Stimulated activated naive CD4-positive, alpha-beta T cell (primary cell): ENCODE measurements around the gene ABCD1.
"Not testable (repeated sequence)": the region's sequence is repeated elsewhere in the genome, so short reads cannot be mapped to it uniquely, and the experiment has no call there.

Experiments used
- DNase-seq, 6 experiments: peaks; one replicate each; lab custom pipeline; 2025; lab: John Stamatoyannopoulos, UW

The ABCD1 gene

DNA sequence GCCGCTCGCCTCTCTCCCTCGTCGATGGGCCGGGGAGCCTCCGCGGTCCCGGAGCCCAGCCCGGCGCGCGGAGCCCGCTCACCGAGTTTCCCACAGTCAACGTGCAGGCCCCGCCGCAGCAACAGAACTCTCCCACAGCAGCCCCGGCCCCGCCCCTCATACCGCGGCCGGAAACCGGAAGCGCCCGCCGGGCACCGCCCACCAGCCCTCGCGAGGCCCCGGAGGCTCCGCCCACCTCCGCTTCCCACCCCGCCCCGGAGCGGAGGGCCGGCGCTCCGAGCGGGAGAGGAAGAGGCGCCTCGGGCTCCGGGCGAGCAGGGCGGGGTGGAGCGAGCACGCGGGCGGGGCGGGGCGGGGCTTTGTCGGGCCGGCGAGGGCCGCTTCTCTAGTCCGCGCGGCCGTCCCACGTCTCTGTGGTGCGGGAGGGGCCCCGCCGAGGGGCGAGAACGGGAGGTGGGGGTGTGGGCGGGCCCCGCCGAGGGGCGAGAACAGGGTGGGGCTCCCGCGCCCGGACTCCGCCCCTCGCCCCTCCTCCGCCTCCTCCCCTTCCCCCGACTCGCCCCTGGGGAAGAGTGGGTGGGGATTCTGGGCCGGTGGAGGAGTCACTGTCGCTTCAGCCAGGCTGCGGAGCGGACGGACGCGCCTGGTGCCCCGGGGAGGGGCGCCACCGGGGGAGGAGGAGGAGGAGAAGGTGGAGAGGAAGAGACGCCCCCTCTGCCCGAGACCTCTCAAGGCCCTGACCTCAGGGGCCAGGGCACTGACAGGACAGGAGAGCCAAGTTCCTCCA lies at the start of gene ABCD1, which contains the start of gene BCAP31:
TSS of gene ABCD1 (plus strand) at position 605 of the 787 bp plus-strand sequence. CDS start 411 bp downstream, outside the sequence.
TSS of gene BCAP31 (minus strand) at position 136 of the 787 bp plus-strand sequence. CDS start 1,143 bp downstream, outside the sequence.
- peak; percentile 85 to 93 (median 88) for DNase-seq

DNA sequence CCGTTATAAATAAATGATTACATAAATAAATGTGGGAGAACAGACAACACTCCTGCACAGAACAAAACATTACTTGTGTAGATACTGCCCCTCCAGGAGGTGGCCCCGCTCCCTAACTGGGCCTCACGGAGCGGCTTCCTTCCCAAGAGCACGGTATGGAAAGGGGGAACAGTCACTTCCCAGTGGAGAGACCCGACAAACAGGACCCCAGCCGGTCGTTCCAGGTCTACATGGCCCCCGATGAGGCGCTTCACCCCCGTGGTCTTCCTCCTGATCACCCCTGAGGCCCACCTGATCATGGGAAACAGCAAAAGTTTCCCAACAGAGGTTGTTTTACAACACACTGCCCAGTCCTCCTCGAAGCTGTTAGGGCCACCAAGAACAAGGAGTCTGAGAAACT lies 43.5 kb upstream of the ABCD1 start:
- DNase-seq = no peak

DNA sequence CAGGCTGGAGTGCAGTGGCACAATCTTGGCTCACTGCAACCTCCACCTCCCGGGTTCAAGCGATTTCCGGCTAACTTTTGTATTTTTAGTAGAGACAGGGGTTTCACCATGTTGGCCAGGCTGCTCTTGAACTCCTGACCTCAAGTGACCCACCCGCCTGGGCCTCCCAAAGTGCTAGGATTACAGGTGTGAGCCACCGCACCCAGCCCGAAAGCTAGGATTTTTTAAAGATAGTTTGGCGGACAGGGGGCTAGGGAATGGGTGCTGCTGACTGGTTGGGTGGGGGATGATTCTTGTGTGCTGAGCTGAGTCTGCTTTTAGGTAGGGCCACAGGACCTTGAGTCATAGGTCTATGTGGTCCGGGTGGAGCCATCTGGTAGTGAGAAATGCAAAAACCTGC lies 41.2 kb upstream of the ABCD1 start:
- not testable (repeated sequence) for DNase-seq

DNA sequence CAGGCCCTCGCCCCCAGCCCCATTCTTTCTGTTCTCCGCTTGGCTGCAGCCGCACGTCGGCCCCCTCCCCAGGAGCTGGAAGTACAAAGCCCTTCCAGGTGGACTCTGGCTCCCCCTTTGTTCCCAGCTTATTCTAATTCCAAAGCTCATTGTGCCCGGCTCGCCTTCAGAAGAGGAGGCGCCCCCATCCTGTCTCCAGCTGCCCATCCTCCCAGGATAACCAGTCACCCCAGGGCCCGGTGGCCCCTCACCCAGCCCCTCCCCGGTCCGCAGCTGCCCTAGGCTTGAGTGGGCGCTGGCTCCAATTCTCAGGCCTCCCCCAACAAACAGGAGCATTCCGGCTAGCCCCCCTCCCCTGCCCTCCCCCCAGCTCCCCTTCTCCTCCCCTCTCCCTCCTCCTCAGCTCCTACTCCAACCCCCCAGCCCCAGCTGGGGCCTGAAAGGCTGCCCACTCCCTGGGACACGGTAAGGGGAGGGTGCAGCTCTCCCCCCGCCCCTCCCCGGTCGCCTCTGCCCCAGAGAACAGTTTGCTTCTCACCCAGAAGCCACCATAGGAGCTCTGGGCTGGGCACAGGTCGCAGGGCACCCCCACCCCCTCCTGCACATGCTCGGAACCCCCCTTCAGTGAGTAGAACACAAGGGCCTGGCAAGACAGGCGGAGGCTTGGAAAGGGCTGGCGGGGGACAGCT lies 40.0 kb upstream of the ABCD1 start:
- no peak for DNase-seq

DNA sequence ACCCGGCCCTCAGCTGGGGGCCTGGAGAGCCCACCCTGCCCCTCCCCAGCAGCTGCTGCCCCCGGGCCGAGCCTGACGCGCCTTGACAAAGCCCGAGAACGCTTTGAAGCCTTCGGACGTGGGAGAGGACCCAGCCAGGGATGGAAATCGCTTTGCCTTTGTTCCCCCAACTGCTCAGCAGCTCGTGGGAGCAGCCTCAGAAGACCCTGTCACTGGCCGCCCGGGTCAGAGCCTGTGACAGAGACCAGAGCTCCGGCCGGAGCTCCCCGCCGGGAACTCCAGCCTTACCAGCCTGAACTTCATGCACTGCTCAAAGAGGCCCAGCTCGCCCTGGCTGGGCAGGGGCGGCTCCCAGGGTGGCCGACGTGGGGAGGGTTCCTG lies 39.5 kb upstream of the ABCD1 start:
- no peak for DNase-seq

DNA sequence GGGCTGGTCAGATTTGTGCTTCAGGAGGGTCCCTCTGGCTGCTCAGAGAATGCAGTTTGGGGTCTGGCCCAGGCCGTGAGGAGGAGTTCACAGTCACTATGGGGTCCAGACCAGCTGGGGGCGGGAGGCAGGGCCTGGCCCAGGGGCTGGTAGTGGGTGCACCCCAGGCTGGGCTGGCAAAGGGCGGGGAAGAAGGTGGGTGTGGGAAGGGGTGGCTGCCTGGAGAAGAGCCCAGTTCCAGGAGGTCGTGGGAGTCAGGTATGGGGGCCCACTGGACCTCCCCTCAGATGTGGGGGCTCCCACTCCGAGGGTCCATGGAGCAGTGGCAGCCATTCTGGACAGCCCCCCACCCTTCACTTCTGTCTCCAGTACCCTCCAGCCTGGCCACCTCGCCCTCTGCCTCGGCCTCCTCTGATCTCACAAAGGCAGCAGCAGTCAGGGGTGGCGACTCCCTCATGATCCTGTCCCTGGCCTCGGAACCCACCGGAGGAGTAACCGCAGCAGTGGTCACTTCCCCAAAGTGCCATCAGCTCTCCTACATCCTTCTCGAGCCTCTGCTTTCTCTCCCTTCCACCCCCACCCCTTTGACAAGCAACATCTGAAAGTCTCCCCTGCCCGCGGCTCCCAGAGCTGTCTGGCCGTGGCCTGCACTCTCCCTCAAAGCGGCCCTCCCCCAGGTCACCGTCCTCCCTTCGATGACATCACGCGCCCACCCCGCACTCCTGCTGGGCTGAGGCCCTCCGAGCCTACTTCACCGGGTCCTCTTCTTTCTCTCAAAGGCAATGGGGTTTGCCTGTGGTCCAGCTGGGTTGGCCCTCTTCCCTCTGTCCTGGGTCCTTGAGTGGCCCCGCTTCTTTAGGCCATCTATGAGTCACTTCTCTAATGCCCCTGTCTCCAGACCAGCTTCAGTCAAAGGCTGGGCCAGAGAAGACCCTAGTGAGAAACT lies 38.6 kb upstream of the ABCD1 start:
- DNase-seq = no peak

DNA sequence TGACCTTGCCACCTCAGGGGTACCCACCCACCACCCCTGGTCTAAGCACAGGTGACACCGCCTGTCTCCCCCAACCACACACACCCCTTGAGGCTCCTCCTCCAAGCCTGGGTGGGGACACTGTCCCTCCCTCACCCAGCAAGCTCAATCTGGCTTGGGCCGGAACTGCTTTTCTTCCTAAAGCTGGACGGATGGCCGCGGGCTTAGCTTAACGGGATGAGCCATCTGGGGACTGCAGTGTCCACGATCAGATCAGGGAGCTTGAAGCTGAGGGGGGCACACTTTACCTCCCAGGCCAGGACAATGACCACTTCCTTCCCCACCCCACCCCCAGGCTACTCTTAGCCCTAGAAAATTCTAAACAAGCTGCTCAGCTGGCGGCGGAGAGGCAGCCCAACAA lies 37.9 kb upstream of the ABCD1 start:
- no peak for DNase-seq

DNA sequence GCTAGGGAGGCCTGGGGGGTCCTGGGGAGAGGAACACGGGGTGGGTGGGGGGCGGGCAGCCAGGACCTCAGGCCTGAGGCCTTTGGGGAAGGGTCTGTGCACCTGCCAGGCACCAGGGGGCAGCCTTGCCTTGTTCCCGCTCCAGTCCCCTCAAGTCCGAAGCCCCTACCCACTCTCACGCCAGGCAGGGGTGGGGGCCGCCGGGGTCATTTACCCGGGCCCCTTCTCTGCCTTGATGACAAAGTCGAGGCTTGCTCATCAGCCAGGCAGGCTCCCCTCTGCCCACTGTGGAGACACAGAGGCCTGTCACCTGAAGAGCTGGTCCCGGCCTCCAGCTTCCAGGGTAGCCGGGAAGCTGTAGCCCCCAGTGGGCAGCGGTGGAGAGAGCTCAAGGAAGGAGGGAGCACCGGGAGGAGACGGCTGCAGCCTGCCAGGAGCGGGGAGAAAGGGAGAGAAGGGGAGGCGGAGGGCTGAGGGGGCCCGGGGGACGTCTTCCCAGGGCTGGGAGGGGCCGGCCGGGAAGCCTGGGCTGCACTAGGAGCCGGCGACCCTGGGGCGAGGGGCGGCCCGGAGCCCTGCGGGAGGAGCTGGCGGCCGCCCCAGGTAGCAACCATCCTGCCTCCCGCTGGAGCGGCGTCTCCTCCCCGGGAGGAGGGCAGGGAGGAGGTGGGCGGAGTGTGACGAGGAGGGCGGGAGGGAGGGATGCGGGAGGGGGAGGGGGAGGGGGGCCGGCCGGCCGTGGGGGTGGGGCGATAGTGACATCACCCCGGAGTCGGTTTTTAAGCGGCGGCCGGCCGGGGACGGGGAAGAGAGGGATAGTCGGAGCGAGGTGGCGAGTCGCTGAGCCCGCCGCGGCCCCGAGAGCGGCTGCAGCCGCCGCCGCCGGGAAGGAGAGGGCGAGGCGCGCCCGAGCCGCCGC lies 37.3 kb upstream of the ABCD1 start, which contains the start of gene SLC6A8:
TSS of gene SLC6A8 (plus strand) at position 806 of the 919 bp plus-strand sequence. CDS start 649 bp downstream, outside the sequence.
- peak in 3 of 6 experiments; percentile 10 to 34 (median 16) for DNase-seq

DNA sequence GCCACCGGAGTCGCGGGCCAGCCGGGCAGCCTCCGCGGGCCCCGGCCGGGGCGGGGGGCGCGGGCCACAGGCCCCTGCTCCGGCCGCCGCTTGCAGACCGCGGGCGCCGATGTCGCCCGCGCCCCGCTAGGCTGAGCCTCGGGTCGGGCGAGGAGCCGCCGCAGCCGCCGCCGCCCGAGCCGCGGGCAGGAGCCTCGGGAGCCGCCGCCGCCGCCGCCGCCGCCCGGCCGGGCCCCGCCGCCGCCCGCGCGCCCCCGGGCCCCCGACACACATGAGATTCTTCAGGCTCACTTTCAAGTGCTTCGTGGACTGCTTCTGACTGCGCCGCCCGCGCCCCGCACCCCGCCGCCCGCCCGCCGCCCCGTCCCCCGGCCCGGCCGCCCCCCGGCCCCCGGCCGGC lies 36.6 kb upstream of the ABCD1 start:
- no peak for DNase-seq

DNA sequence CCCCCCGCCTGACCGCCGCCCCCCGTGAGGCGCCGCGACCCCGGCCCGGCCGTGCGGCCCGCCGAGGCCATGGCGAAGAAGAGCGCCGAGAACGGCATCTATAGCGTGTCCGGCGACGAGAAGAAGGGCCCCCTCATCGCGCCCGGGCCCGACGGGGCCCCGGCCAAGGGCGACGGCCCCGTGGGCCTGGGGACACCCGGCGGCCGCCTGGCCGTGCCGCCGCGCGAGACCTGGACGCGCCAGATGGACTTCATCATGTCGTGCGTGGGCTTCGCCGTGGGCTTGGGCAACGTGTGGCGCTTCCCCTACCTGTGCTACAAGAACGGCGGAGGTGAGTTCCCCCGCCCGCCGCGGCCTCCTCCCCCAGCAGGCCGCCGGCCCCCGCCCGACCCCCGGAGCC lies 36.1 kb upstream of the ABCD1 start:
- DNase-seq = no peak

DNA sequence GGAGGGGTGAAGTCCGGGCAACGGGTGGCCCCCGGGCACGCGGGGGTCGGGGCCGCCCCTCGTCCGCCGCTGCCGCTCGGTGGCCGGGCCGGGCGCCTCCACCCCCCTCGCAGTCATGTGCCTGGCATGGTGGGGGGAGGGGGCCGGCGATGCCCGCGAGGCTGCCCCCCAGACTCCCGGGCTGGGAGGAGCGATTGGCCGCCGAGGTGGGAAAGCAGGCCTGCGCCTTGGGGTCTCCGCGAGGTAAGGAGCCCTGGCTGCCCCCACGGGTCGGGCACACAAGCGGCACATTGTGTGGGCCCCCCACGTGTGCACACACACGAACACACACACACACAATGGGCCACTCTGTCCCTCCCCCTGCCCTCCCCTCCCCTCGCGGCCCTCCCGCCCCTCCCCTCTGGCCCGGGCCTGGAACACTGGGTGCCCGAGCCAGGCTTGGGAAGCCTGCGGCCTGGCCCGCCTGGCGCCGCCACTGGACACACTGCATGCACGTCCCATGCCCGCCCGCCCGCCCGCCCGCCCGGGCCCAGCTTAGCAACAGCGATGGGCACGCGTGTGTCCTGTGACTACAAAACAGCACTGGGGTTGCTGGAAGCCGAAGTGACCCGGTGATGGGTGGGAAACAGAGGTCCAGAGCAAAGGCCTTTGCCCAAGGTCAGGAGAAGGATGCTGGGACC lies 35.6 kb upstream of the ABCD1 start:
- no peak for DNase-seq

DNA sequence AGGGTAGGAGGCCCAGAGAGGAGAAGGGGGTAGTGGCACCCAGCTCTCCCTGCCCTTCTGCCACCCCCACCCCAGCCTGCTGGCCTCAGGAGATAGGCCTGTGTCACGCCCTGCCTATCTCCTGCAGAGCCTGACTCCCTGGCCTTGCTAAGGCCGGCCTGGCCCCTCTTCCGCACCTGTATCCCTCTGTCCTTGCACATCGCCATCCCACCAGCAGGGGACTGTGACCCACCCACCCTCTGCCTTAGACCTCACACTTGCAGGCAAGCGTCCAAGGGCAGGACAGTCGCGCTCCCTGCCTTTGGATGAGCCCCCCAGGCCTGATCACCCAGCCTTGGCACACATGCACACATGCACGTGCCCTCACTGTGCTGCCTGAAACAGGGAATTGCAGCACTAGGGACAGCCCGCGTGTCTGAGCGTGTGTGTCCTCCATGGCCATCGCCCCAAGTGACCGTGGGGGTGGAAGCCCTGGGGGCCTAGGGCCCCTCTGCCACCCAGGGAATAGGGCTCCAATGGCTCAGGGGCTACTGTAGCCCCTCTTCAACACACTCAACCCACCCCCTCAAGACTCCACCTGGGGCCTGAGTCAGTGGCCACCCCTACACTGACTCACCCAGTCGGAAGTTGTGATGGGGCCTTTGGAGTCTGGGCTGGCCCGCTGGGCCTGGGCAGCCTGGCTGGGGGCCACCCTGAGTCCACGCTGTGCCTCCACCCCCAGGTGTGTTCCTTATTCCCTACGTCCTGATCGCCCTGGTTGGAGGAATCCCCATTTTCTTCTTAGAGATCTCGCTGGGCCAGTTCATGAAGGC lies 34.8 kb upstream of the ABCD1 start:
- DNase-seq = no peak

DNA sequence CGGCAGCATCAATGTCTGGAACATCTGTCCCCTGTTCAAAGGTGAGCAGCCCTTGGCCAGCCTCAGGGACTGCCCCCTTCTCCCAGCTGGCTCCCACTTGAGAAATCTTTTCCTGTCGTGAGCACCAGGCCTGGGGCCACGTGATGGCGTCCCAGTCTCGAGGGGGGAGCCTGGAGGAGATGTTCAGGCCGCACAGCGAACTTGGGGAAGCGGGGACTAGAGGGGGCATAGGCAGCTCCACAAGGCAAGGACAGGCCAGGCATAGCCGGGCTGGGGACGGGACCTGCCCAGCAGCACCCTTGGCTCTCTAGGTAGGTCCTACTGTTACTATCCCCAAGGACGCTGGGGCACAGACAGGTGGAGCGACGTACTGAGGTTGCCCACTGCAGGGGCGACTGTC lies 34.2 kb upstream of the ABCD1 start:
- DNase-seq = no peak

DNA sequence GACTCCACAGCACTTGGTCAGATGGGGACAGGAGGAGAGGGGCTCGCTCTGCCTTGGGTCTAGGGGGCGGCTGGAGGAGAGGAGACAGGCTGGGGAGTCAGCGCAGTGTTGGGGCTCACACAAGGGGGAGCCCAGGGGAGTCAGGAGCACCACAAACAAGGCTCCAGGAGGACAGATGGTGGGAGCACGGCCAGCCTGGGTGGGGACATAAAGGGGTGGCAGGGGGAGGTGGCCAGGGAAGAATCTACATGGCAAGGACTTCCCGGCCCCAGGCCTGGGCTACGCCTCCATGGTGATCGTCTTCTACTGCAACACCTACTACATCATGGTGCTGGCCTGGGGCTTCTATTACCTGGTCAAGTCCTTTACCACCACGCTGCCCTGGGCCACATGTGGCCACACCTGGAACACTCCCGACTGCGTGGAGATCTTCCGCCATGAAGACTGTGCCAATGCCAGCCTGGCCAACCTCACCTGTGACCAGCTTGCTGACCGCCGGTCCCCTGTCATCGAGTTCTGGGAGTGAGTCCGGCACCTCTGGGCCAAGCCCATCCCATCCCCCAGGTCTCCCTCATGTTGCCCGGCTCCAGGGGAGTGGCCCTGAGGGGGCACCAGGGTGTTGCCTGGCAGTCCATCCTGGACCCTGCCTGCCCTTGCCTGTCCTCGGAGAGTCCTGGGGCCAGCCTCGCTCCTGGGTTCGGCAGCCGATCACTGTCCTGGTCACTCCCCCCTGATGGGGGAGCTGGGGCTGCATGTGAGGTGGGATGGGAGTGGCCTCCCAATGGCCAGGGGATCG lies 33.4 kb upstream of the ABCD1 start:
- DNase-seq = not testable (repeated sequence)

DNA sequence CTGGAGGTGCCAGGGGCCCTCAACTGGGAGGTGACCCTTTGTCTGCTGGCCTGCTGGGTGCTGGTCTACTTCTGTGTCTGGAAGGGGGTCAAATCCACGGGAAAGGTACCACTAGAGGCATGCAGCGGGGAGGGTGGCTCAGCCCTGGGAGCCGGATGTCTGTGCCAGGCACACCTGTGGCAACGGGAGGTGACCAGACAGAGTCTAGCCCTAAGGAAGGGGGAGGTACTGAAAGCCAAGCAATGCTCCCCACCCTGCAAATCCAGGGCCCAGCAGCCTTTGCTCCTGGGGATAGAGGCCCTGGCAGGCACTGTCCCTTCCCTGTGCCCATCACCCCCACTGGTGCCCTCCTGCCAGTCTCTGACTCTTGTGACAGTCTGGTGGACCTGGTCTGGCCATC lies 32.7 kb upstream of the ABCD1 start:
- no peak for DNase-seq

DNA sequence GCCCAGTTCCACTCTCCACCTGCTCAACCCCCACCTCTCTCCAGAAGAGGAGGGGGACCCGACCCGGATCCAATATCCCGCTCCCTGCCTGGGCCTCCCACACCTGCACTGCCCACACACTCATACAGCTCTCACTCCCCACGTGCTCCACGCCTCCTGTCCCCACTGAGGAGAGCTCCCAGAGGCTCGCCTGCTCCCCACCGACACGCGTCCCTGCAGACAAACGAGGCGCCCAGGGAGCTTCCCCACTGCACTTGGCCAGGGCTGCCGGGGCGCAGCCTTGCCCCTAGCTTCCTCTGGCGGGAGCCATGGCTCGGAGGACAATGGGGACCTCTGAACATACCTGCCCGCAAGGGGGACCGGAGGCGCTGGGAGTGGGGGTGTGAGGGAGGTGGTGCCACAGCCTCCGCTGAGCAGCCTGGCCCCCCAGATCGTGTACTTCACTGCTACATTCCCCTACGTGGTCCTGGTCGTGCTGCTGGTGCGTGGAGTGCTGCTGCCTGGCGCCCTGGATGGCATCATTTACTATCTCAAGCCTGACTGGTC lies 32.0 kb upstream of the ABCD1 start:
- DNase-seq = no peak

DNA sequence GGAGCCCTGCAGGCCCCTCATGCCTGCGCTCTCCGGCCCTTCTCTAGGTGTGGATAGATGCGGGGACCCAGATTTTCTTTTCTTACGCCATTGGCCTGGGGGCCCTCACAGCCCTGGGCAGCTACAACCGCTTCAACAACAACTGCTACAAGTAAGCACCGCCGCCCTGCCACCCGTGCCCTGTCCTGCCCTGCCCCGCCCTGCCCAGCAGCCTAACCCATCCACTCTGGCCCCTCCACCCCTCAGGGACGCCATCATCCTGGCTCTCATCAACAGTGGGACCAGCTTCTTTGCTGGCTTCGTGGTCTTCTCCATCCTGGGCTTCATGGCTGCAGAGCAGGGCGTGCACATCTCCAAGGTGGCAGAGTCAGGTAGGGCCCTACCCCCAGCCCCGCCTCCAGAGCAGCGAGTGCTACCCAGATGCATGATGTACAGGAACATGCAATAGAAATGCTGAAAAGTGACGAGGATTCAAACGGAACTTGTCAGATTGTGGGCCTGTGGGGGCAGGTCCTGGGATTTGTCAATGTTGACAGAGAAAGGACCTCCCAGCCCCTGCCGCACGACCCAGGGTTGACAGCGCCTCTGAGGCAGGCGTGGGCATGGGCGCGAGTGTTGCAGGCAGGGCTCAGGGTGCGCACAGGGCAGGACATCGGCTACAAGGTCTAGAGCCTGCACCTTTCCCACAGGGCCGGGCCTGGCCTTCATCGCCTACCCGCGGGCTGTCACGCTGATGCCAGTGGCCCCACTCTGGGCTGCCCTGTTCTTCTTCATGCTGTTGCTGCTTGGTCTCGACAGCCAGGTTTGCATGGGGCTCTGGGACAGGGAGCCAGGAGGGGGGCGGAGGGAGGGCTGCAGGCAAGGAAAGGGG lies 31.2 kb upstream of the ABCD1 start:
- no peak for DNase-seq
